GM23248 (cell line): ENCODE measurements around the gene XYLT2.

Experiments used
- EZH2 ChIP-seq: fragments of 200-600 bp; sonication (generic); IDR thresholded peaks from 2 replicates; pipeline ENCODE4 v1.6.1; 2018; ENCODE audit warnings: antibody characterized with exemption, mild to moderate bottlenecking; ENCODE audit not compliant: insufficient read depth, poor library complexity, severe bottlenecking
- EZH2phosphoT487 ChIP-seq: fragments of 200-600 bp; sonication (generic); IDR thresholded peaks from 2 replicates; pipeline ENCODE4 v1.6.1; 2018; ENCODE audit warnings: antibody characterized with exemption, moderate library complexity, mild to moderate bottlenecking, low read depth; ENCODE audit not compliant: insufficient read depth

DNA sequence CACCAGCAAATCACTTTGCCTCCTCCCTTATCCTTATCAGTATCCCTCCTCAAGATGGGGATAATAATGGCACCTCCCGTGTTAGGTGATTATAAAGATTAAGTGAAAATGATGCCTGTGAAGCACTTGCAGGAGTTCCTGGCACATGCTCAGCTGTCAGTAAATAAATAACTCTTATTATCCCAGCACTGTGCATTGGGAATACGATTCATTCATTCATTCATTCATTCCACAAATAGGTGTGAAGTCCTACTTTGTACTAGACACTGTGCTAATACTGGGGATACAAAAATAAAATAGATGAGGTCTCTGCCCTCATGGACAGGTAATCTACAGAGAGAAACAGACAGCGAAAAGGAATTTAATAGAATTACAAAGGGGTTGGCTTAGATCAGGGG, 2.0 kb downstream of the XYLT2 start:
- TF ChIP-seq EZH2phosphoT487 (no peak), EZH2 (no peak)
